ENCODE results near the gene CYTH3. TPM values are rescaled to one million over a fixed set of nuclear protein-coding genes. Genes with fewer than 3 reads are reported as not detected.

Gene CYTH3
- total RNA-seq, 1 experiment from 2014 or later, result 29.1 TPM

GRCh38 chr7:6244021-6244420 is 28.4 kb downstream of the CYTH3 start:
- Mint-ChIP-seq H3K4me3 (ENCODE audit: unreplicated experiment) (no peak overlapping the region), H3K9me3 (ENCODE audit: unreplicated experiment) (no peaks in the 10 kb centered on the region), H3K4me1 (ENCODE audit: low read depth, unreplicated experiment) (peaks cover 39% of the 10 kb centered on the region), H3K36me3 (ENCODE audit: insufficient read depth, unreplicated experiment) (no peaks in the 10 kb centered on the region), H3K27ac (ENCODE audit: unreplicated experiment) (no peak overlapping the region), H3K27me3 (ENCODE audit: insufficient read depth, unreplicated experiment) (no peaks in the 10 kb centered on the region)
- Histone ChIP-seq H3K27me3 (replicated peaks; ENCODE audit: control insufficient read depth, insufficient read depth, low read length) (no peaks in the 10 kb centered on the region), H3K4me1 (peaks cover 4% of the 10 kb centered on the region; the same call in 1 of the 2 replicates), H3K4me3 (ENCODE audit: low read depth, low read length) (no peak overlapping the region), H3K9me3 (no peaks in the 10 kb centered on the region), H3K36me3 (ENCODE audit: control insufficient read depth, insufficient read depth, low read length) (no peaks in the 10 kb centered on the region)
- DNase-seq, result no peak
- BruUV-seq (replicated peaks), result no TSS peak
- TF ChIP-seq CTCF (IDR thresholded peaks at IDR 0.05; ENCODE audit: insufficient read depth in 1 of 2, low read depth in 1 of 2, low read length in 1 of 2, severe bottlenecking in 1 of 2, unreplicated experiment in 1 of 2), result no peak
- ChIA-PET CTCF (no interaction called here), POLR2A (interaction anchor here (0.5 kb wide), 1 partner anchor 424 kb away, joined by 5 read pairs; no protein-coding TSS in a partner anchor)
- intact Hi-C loops (cut with micrococcal nuclease; ENCODE audit: unreplicated experiment), result no loop called here

- peaks cover 6% of the 10 kb centered on the region for H3K4me1 ChIP-seq
- H3K9me3 ChIP-seq, result no peaks in the 10 kb centered on the region
- no peaks in the 10 kb centered on the region for H3K36me3 Mint-ChIP-seq (ENCODE audit: insufficient read depth, unreplicated experiment)
- H3K36me3 ChIP-seq (ENCODE audit: control insufficient read depth, insufficient read depth, low read length), result no peaks in the 10 kb centered on the region
- intact Hi-C loops (cut with micrococcal nuclease; ENCODE audit: unreplicated experiment), result no loop called here
- H3K9me3 Mint-ChIP-seq (ENCODE audit: unreplicated experiment), result no peaks in the 10 kb centered on the region
- H3K4me1 Mint-ChIP-seq (ENCODE audit: low read depth, unreplicated experiment), result peaks cover 41% of the 10 kb centered on the region
- H3K27ac Mint-ChIP-seq (ENCODE audit: unreplicated experiment), result no peak overlapping the region
- no TSS peak for BruUV-seq (replicated peaks)
- ChIA-PET POLR2A (interaction anchor here (0.6 kb wide), 1 partner anchor 9 kb away, joined by 3 read pairs; no protein-coding TSS in a partner anchor), CTCF (no interaction called here)
- H3K4me3 ChIP-seq (ENCODE audit: low read depth, low read length), result no peak overlapping the region
- DNase-seq, result no peak
- no peak overlapping the region for H3K4me3 Mint-ChIP-seq (ENCODE audit: unreplicated experiment)
- no peaks in the 10 kb centered on the region for H3K27me3 Mint-ChIP-seq (ENCODE audit: insufficient read depth, unreplicated experiment)
- TF ChIP-seq CTCF (IDR thresholded peaks at IDR 0.05; ENCODE audit: insufficient read depth in 1 of 2, low read depth in 1 of 2, low read length in 1 of 2, severe bottlenecking in 1 of 2, unreplicated experiment in 1 of 2), result no peak
- H3K27me3 ChIP-seq (replicated peaks; ENCODE audit: control insufficient read depth, insufficient read depth, low read length), result no peaks in the 10 kb centered on the region
Observed at GRCh38 chr7:6243168-6243567, 29.3 kb downstream of the CYTH3 start.

- Histone ChIP-seq H3K36me3 (ENCODE audit: control insufficient read depth, insufficient read depth, low read length) (no peaks in the 10 kb centered on the region), H3K9me3 (no peaks in the 10 kb centered on the region), H3K4me3 (ENCODE audit: low read depth, low read length) (no peak overlapping the region), H3K4me1 (peaks cover 10% of the 10 kb centered on the region), H3K27me3 (replicated peaks; ENCODE audit: control insufficient read depth, insufficient read depth, low read length) (no peaks in the 10 kb centered on the region)
- Mint-ChIP-seq H3K4me1 (ENCODE audit: low read depth, unreplicated experiment) (peaks cover 40% of the 10 kb centered on the region), H3K9me3 (ENCODE audit: unreplicated experiment) (no peaks in the 10 kb centered on the region), H3K36me3 (ENCODE audit: insufficient read depth, unreplicated experiment) (no peaks in the 10 kb centered on the region), H3K27ac (ENCODE audit: unreplicated experiment) (no peak overlapping the region), H3K27me3 (ENCODE audit: insufficient read depth, unreplicated experiment) (no peaks in the 10 kb centered on the region), H3K4me3 (ENCODE audit: unreplicated experiment) (no peak overlapping the region)
- CTCF ChIA-PET, result no interaction called here
- no peak for DNase-seq
- BruUV-seq (replicated peaks), result no TSS peak
- POLR2A ChIA-PET, result interaction anchor here (0.5 to 0.6 kb wide), 2 partner anchors 10 to 246 kb away, joined by 3 to 7 read pairs; no protein-coding TSS in a partner anchor
- intact Hi-C loops (cut with micrococcal nuclease; ENCODE audit: unreplicated experiment), result no loop called here
- no peak for TF ChIP-seq CTCF (IDR thresholded peaks at IDR 0.05; ENCODE audit: insufficient read depth in 1 of 2, low read depth in 1 of 2, low read length in 1 of 2, severe bottlenecking in 1 of 2, unreplicated experiment in 1 of 2)
Observed at GRCh38 chr7:6242561-6242960, 29.9 kb downstream of the CYTH3 start.
